Activated T-helper 2 cell treated with anti-CD3 and anti-CD28 coated beads, Interferon-gamma antibody, Interleukin-2, Interleukin-4, amounts not matched to agents 10 μg/mL and 5 μg/mL and 100 μg/mL, durations not matched to agents 14 hours and 24 hours and 36 hours (primary cell): ENCODE data around the gene NTPCR. TPM values are rescaled to one million over a fixed set of nuclear protein-coding genes. Genes with fewer than 3 reads are reported as not detected.

Experiments used
- DNase-seq: peaks from one replicate; pipeline ENCODE4 v3.0.0; 2021; ENCODE audit warnings: low spot score
- H3K27ac Mint-ChIP-seq: one replicate; pipeline ENCODE4 v1.8.0; 2021; ENCODE audit warnings: mixed read lengths
- H3K27me3 Mint-ChIP-seq: one replicate; pipeline ENCODE4 v1.8.0; 2021; ENCODE audit warnings: low read depth, mixed read lengths
- H3K36me3 Mint-ChIP-seq: one replicate; pipeline ENCODE4 v1.8.0; 2021; ENCODE audit warnings: low read depth, mixed read lengths
- H3K4me1 Mint-ChIP-seq: one replicate; pipeline ENCODE4 v1.8.0; 2021; ENCODE audit warnings: low read depth, mixed read lengths
- H3K4me3 Mint-ChIP-seq: one replicate; pipeline ENCODE4 v1.8.0; 2021; ENCODE audit warnings: low read depth, mild to moderate bottlenecking, moderate library complexity, mixed read lengths
- H3K9me3 Mint-ChIP-seq: one replicate; pipeline ENCODE4 v1.8.0; 2021; ENCODE audit warnings: mixed read lengths
- intact Hi-C: fragments of 100-400 bp; cut with micrococcal nuclease; formaldehyde crosslinking; loops from one replicate; pipeline ENCODE4 v1.15.1; 2023
- total RNA-seq: library from RNA; stranded (reverse); gene quantifications from 2 replicates; pipeline ENCODE4 v1.2.3, GENCODE V29; 2022

Gene NTPCR
- total RNA-seq, 1 donor from 2014 or later: 34.6 TPM

- intact Hi-C loops: no loop called here
- Mint-ChIP-seq H3K27me3 (no peaks in the 10 kb centered on the region), H3K36me3 (peaks cover 71% of the 10 kb centered on the region), H3K9me3 (peaks cover 26% of the 10 kb centered on the region), H3K4me3 (no peak overlapping the region), H3K27ac (no peak overlapping the region), H3K4me1 (peaks cover 15% of the 10 kb centered on the region)
- DNase-seq: no peak
Measured at GRCh38 chr1:232969799-232970198, 19.4 kb downstream of the NTPCR start.

DNA sequence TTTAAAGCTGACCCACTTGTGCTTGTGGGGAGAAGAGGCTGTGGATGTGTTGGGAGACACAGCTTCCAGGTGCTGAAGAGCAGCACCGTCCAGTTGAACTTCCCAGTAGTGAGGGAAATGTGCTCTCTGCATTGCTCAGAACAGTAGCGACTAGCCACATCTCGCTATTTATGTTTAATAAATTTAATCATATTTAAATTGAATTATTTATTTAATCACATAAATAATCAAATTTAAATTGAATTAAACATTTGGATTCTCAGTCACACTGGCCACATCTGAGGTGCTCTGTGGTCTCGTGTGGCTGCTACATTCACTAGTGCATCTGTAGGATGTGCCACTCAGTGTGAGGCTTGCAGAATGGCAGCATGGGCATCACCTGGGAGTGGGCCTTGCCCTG lies 20.1 kb downstream of the NTPCR start:
- DNase-seq: no peak
- Mint-ChIP-seq H3K4me3 (no peak overlapping the region), H3K27ac (no peak overlapping the region), H3K9me3 (peaks cover 26% of the 10 kb centered on the region), H3K36me3 (peaks cover 76% of the 10 kb centered on the region), H3K4me1 (peaks cover 14% of the 10 kb centered on the region), H3K27me3 (no peaks in the 10 kb centered on the region)
- intact Hi-C loops: no loop called here

GRCh38 chr1:232973652-232974611 lies 23.5 kb downstream of the NTPCR start:
- Mint-ChIP-seq H3K36me3 (peaks cover 82% of the 10 kb centered on the region), H3K4me3 (no peak overlapping the region), H3K4me1 (peaks cover 22% of the 10 kb centered on the region), H3K27me3 (no peaks in the 10 kb centered on the region), H3K9me3 (peaks cover 26% of the 10 kb centered on the region), H3K27ac (no peak overlapping the region)
- intact Hi-C loops: no loop called here
- no peak for DNase-seq

DNA sequence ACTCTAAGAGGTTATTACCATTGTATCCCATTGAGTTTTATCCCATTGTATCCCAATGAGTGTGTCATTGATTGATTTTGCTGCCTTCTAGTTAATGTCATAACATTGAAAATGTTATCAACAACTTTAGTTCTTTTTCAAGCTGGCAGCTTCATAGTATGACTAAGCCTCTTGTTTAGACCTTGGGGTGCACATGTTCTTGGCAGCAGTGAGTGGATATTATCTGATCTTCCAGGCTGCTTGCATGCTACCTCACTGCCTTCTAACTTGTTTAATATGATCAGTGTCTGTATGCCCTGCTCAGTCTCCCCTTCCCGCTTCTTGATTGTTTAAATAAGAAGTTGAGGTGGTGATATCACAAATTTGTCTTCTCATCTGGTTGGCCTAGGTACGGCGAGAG lies 24.6 kb downstream of the NTPCR start:
- no peak for DNase-seq
- H3K9me3 Mint-ChIP-seq: peaks cover 26% of the 10 kb centered on the region
- no peak overlapping the region for H3K27ac Mint-ChIP-seq
- no peak overlapping the region for H3K4me3 Mint-ChIP-seq
- intact Hi-C loops: no loop called here
- peaks cover 75% of the 10 kb centered on the region for H3K36me3 Mint-ChIP-seq
- peaks cover 24% of the 10 kb centered on the region for H3K4me1 Mint-ChIP-seq
- no peaks in the 10 kb centered on the region for H3K27me3 Mint-ChIP-seq

- H3K4me3 Mint-ChIP-seq: no peak overlapping the region
- peaks cover 24% of the 10 kb centered on the region for H3K4me1 Mint-ChIP-seq
- no peaks in the 10 kb centered on the region for H3K27me3 Mint-ChIP-seq
- no peak for DNase-seq
- intact Hi-C loops: no loop called here
- H3K27ac Mint-ChIP-seq: peak overlapping the region; percentile 50
- H3K9me3 Mint-ChIP-seq: peaks cover 14% of the 10 kb centered on the region
- H3K36me3 Mint-ChIP-seq: peaks cover 47% of the 10 kb centered on the region
Measured at GRCh38 chr1:232978091-232978634, 27.8 kb downstream of the NTPCR start.

GRCh38 chr1:232978815-232979214 lies 28.4 kb downstream of the NTPCR start:
- intact Hi-C loops: no loop called here
- peaks cover 43% of the 10 kb centered on the region for H3K36me3 Mint-ChIP-seq
- H3K4me3 Mint-ChIP-seq: peak overlapping the region; percentile 20

GRCh38 chr1:232979558-232979957 lies 29.1 kb downstream of the NTPCR start:
- H3K9me3 Mint-ChIP-seq: no peaks in the 10 kb centered on the region
- intact Hi-C loops: no loop called here
- H3K36me3 Mint-ChIP-seq: peaks cover 36% of the 10 kb centered on the region
- no peaks in the 10 kb centered on the region for H3K27me3 Mint-ChIP-seq
- no peak overlapping the region for H3K27ac Mint-ChIP-seq
- no peak for DNase-seq
- H3K4me1 Mint-ChIP-seq: peaks cover 21% of the 10 kb centered on the region
- H3K4me3 Mint-ChIP-seq: no peak overlapping the region

More at GRCh38 chr1:232978815-232979214, 28.4 kb downstream of the NTPCR start:
- peak overlapping the region; percentile 63 for H3K27ac Mint-ChIP-seq
- DNase-seq: no peak
- H3K27me3 Mint-ChIP-seq: no peaks in the 10 kb centered on the region
- peaks cover 24% of the 10 kb centered on the region for H3K4me1 Mint-ChIP-seq
- H3K9me3 Mint-ChIP-seq: peaks cover 7% of the 10 kb centered on the region

- intact Hi-C loops: no loop called here
- no peak overlapping the region for H3K27ac Mint-ChIP-seq
- no peaks in the 10 kb centered on the region for H3K9me3 Mint-ChIP-seq
- no peak for DNase-seq
- peaks cover 28% of the 10 kb centered on the region for H3K36me3 Mint-ChIP-seq
- H3K27me3 Mint-ChIP-seq: no peaks in the 10 kb centered on the region
- no peak overlapping the region for H3K4me3 Mint-ChIP-seq
- peaks cover 17% of the 10 kb centered on the region for H3K4me1 Mint-ChIP-seq
Measured at GRCh38 chr1:232980355-232980978, 30.1 kb downstream of the NTPCR start.

GRCh38 chr1:232980986-232981560 lies 30.7 kb downstream of the NTPCR start:
- H3K4me1 Mint-ChIP-seq: peaks cover 17% of the 10 kb centered on the region
- H3K4me3 Mint-ChIP-seq: no peak overlapping the region
- DNase-seq: no peak
- intact Hi-C loops: no loop called here
- no peaks in the 10 kb centered on the region for H3K27me3 Mint-ChIP-seq
- no peak overlapping the region for H3K27ac Mint-ChIP-seq
- no peaks in the 10 kb centered on the region for H3K9me3 Mint-ChIP-seq
- H3K36me3 Mint-ChIP-seq: peaks cover 28% of the 10 kb centered on the region

GRCh38 chr1:232982238-232982944 lies 32.0 kb downstream of the NTPCR start:
- intact Hi-C loops: no loop called here
- H3K4me1 Mint-ChIP-seq: peaks cover 17% of the 10 kb centered on the region
- no peak for DNase-seq
- H3K27me3 Mint-ChIP-seq: no peaks in the 10 kb centered on the region
- H3K4me3 Mint-ChIP-seq: no peak overlapping the region
- H3K9me3 Mint-ChIP-seq: no peaks in the 10 kb centered on the region
- no peak overlapping the region for H3K27ac Mint-ChIP-seq
- H3K36me3 Mint-ChIP-seq: peaks cover 18% of the 10 kb centered on the region

DNA sequence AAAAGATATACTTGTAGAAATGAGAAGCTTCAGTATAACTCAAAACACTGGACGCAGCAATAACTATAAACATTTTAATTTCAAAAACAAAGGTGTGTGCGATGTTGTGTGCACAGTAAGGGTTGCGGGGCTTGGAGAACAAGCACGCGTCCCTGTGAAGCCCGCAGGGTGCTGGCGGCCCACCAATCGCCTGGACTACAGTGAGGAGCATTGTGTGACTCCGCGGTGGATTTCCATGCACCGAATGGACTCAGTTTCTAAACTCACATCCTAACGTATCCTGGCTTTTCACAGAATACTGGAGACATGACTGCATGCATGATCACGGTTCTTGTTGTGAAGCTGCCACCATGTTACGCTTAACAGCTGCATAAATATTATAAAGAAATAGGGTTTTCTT lies 33.0 kb downstream of the NTPCR start:
- H3K4me3 Mint-ChIP-seq: no peak overlapping the region
- no peaks in the 10 kb centered on the region for H3K9me3 Mint-ChIP-seq
- H3K4me1 Mint-ChIP-seq: peaks cover 9% of the 10 kb centered on the region
- intact Hi-C loops: no loop called here
- no peak for DNase-seq
- no peak overlapping the region for H3K27ac Mint-ChIP-seq
- H3K27me3 Mint-ChIP-seq: no peaks in the 10 kb centered on the region
- peaks cover 10% of the 10 kb centered on the region for H3K36me3 Mint-ChIP-seq

DNA sequence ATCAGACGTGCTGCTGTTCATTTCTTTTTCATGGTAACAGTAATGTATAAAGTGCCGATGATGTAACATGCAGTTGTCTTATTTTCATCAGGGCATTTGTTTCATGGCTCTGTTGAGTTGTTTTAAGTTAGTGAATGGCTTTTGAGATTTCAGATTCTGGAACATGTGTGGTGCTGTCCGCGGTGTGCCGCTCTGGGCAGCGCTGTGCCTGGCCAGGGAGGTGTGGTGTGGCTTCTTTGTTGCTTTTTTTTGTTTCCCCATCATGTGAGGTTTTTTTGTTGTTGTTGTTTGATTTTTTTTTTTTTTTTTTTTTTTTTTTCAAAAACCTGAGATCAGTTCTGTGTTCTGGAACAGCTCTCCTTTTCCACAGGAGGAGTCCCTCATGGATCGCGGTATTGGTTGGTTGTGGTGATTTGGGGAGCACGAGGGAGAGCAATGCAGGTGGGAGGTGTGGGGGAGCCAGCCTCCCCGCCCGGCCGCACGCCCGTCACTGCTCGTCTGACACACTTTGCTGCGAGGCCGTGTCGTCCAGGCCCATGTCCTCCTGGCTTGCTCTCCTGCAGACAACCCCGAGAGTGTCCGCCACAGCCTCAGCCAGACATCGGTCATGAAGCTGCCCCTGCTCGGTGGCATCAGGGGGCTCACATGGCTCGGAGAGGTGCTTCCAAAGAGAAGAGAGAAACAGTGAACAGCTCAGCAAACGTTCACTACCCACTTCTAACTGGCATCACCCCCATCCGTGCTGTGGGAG lies 33.6 kb downstream of the NTPCR start:
- no peak overlapping the region for H3K4me3 Mint-ChIP-seq
- no peak overlapping the region for H3K27ac Mint-ChIP-seq
- no peak for DNase-seq
- H3K4me1 Mint-ChIP-seq: peaks cover 3% of the 10 kb centered on the region
- intact Hi-C loops: no loop called here
- no peaks in the 10 kb centered on the region for H3K27me3 Mint-ChIP-seq
- H3K9me3 Mint-ChIP-seq: no peaks in the 10 kb centered on the region
- peaks cover 6% of the 10 kb centered on the region for H3K36me3 Mint-ChIP-seq
